Colonic mucosa (tissue), 4 donors: ENCODE measurements around the gene ZNF846. TPM values are rescaled to one million over a fixed set of nuclear protein-coding genes. Genes with fewer than 3 reads are reported as not detected.

ENCODE experiments used
- DNase-seq: peaks from one replicate; pipeline ENCODE4 v3.0.0-alpha.2; 2020
- H3K27ac ChIP-seq: fragments of 200-600 bp; one replicate; pipeline ENCODE4 v1.8.0; 2021
- H3K27me3 ChIP-seq: fragments of 200-600 bp; one replicate; pipeline ENCODE4 v1.8.0; 2021
- H3K36me3 ChIP-seq: fragments of 200-600 bp; one replicate; pipeline ENCODE4 v1.8.0; 2021
- H3K4me1 ChIP-seq: fragments of 200-600 bp; one replicate; pipeline ENCODE4 v1.8.0; 2021; ENCODE audit warnings: mild to moderate bottlenecking
- H3K4me3 ChIP-seq: fragments of 200-600 bp; one replicate; pipeline ENCODE4 v1.8.0; 2021
- H3K9ac ChIP-seq, 2 donors: one replicate each; pipeline ENCODE4 v1.7.0; 2013; ENCODE audit warnings: control low read depth in 2 of 2, low read depth in 2 of 2, low read length in 2 of 2
- H3K9me3 ChIP-seq: fragments of 200-600 bp; one replicate; pipeline ENCODE4 v1.8.0; 2021
- CTCF ChIP-seq: fragments of 200-600 bp; IDR thresholded peaks from one replicate; pipeline ENCODE4 v1.8.0; 2022; ENCODE audit warnings: antibody characterized with exemption, mild to moderate bottlenecking
- intact Hi-C: fragments of 100-400 bp; cut with DNase I; formaldehyde crosslinking; loops from one replicate; pipeline ENCODE4 v1.14.1; 2022
- total RNA-seq, 2 donors: library from RNA; stranded (reverse); fragmentation: NEBNext Ultra II Directional in 1 of 2; extraction: Animal tissue kit (Norgen Biotek cat#: 25700) in 1 of 2; gene quantifications; one replicate each; pipeline ENCODE4 v1.2.1, GENCODE V29; 2021
- donor health status: healthy.
- donor health status: DM: no; HTN: no; CAD: no.
- donor health status: DM: no; HTN: no; CAD: no.

Gene ZNF846
- total RNA-seq, 2 donors from 2014 or later: 9.2 to 10.5 TPM

DNA sequence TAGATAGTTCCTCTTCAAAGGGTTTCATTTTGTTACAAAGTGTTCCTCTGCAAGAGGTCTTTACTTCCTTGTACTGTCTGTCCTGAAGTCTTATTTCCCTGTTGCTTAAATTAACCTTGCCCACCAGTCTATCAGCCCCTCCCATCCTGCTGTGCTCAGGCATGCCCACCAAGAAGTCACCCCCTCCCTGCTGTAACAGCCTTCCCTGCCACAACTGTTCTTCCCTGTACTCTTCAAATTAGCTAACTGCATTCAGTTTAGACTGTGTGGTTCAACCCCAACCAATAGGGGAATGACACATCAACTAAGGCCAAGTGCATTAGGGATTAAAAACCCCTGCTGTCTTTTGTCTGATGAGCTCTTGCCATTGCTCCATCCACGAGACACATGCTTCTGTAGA, 59.2 kb downstream of the ZNF846 start:
- no peak for DNase-seq

GRCh38 chr19:9705836-9706235, 62.7 kb downstream of the ZNF846 start:
- H3K9me3 ChIP-seq: no peaks in the 10 kb centered on the region
- DNase-seq: no peak
- H3K36me3 ChIP-seq: no peaks in the 10 kb centered on the region
- H3K4me3 ChIP-seq: no peak overlapping the region
- TF ChIP-seq CTCF: no peak
- H3K4me1 ChIP-seq: no peaks in the 10 kb centered on the region
- H3K27me3 ChIP-seq: no peaks in the 10 kb centered on the region
- intact Hi-C loops: no loop called here
- H3K9ac ChIP-seq: no peak overlapping the region
- no peak overlapping the region for H3K27ac ChIP-seq

More for the DNA sequence above, 59.2 kb downstream of the ZNF846 start:
- Histone ChIP-seq H3K36me3 (no peaks in the 10 kb centered on the region), H3K4me3 (no peak overlapping the region), H3K27ac (no peak overlapping the region), H3K9me3 (no peaks in the 10 kb centered on the region), H3K4me1 (no peaks in the 10 kb centered on the region), H3K9ac (no peak overlapping the region), H3K27me3 (no peaks in the 10 kb centered on the region)
- no peak for TF ChIP-seq CTCF
- intact Hi-C loops: no loop called here

DNA sequence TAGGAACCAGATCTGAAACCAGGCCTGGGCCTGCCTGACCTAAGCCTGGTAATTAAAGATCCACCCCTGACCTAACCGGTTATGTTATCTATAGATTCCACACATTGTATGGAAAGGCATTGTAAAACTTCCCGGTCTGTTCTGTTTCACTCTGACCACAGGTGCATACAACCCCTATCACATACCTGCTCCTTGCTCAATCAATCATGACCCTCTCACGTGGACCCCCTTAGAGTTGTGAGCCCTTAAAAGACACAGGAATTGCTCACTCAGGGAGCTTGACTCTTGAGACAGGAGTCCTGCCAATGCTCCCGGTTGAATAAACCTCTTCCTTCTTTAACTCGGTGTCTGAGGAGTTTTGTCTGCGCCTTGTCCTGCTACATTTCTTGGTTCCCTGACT, 66.4 kb downstream of the ZNF846 start:
- Histone ChIP-seq H3K36me3 (no peaks in the 10 kb centered on the region), H3K27me3 (no peaks in the 10 kb centered on the region), H3K27ac (no peak overlapping the region), H3K4me3 (no peak overlapping the region), H3K9me3 (no peaks in the 10 kb centered on the region), H3K9ac (no peak overlapping the region), H3K4me1 (no peaks in the 10 kb centered on the region)
- no peak for DNase-seq
- TF ChIP-seq CTCF: no peak
- intact Hi-C loops: no loop called here

Other genes starting within 250 kb of the ZNF846 start
- gene ZNF426, start 230.1 kb downstream of the ZNF846 start, total RNA-seq: 10 to 100 TPM in 1 of 2 donors, 1 to 10 TPM in 1; 7.5 to 11.5 TPM
- 10 to 100 TPM; 18.3 to 24.3 TPM for gene ZNF121, start 184.2 kb downstream of the ZNF846 start, total RNA-seq
- gene ZNF561, start 147.5 kb downstream of the ZNF846 start, total RNA-seq: 10 to 100 TPM; 29.7 to 32.2 TPM
- 10 to 100 TPM; 34.7 to 37.2 TPM for gene ZNF562, start 93.6 kb downstream of the ZNF846 start, total RNA-seq
- gene FBXL12, start 50.3 kb upstream of the ZNF846 start, total RNA-seq: 10 to 100 TPM; 30.5 to 30.7 TPM
- gene UBL5, start 59.2 kb upstream of the ZNF846 start, total RNA-seq: 100 to 1,000 TPM; 316 to 384 TPM
- 10 to 100 TPM; 47.9 to 88.3 TPM for gene PIN1, start 66.6 kb upstream of the ZNF846 start, total RNA-seq
- gene OLFM2, start 167.8 kb upstream of the ZNF846 start, total RNA-seq: 1 to 10 TPM; 1.2 to 1.9 TPM
- gene COL5A3, start 241.8 kb upstream of the ZNF846 start, total RNA-seq: 1 to 10 TPM; 2.4 to 5.5 TPM
- gene RDH8, start 244.7 kb upstream of the ZNF846 start, total RNA-seq: under 1 TPM in 1 of 2 donors, not detected in 1; 0.24 TPM